Left ventricle myocardium superior (tissue), 1 donor: ENCODE data around the gene PAIP1. TPM values are rescaled to one million over a fixed set of nuclear protein-coding genes. Genes with fewer than 3 reads are reported as not detected.
"Not testable (repeated sequence)": the region's sequence is repeated elsewhere in the genome, so short reads cannot be mapped to it uniquely, and the experiment has no call there.

Experiments used
- ATAC-seq: fragments of 200-7000 bp; cut with Tn5 transposase; one replicate; pipeline ENCODE4 v1.9.1; 2020; ENCODE audit warnings: mild to moderate bottlenecking, moderate library complexity
- DNase-seq: peaks from one replicate; pipeline ENCODE4 v3.0.0-alpha.2; 2020
- intact Hi-C: fragments of 100-400 bp; cut with micrococcal nuclease; formaldehyde crosslinking; loops from one replicate; pipeline ENCODE4 v1.11.0; 2022
- total RNA-seq: library from RNA; stranded (reverse); fragmentation: NEBNext Ultra II Directional; extraction: Animal tissue kit (Norgen Biotek cat#: 25700); gene quantifications from one replicate; pipeline ENCODE4 v1.2.1, GENCODE V29; 2021
- donor health status: DM: no; HTN: yes; CAD: no; lungs with severe emphysema.

PAIP1 gene
- total RNA-seq, 1 donor from 2014 or later = 124 TPM

DNA sequence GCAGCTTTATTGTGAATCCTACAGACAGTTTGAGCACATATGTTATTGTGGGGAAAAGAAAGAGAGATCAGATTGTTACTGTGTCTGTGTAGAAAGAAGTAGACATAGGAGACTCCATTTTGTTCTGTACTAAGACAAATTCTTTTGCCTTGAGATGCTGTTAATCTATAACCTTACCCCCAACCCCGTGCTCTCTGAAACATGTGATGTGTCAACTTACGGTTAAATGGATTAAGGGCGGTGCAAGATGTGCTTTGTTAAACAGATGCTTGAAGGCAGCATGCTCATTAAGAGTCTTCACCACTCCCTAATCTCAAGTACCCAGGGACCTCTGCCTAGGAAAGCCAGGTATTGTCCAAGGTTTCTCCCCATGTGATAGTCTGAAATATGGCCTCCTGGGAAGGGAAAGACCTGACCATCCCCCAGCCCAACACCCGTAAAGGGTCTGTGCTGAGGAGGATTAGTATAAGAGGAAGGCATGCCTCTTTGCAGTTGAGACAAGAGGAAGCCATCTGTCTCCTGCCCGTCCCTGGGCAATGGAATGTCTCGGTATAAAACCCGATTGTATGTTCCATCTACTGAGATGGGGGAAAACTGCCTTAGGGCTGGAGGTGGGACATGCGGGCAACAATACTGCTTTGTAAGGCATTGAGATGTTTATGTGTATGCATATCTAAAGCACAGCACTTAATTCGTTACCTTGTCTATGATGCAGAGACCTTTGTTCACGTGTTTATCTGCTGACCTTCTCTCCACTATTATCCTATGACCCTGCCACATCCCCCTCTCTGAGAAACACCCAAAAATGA is 23.7 kb upstream of the PAIP1 start:
- DNase-seq, ATAC-seq, intact Hi-C loops: not testable (repeated sequence)

DNA sequence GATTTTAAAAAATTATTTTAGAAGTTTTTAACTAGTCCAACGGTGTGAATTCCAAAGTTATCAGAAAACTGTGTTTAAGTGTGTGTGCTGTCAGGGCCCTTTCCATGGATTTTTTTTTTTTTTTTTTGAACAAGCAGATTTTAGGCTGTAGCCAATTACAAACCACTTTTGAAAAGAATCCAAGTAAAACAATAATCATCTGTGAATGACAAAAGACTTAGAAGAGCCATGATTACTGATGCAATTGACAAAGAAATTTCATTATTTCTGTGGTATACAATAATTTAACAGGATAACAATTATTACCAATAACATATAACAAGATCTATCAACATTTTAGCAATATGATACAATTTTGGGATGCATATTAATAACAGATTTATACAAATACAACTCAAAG is 16.2 kb upstream of the PAIP1 start:
- ATAC-seq (no peak), DNase-seq (no peak)
- intact Hi-C loops = no loop called here

DNA sequence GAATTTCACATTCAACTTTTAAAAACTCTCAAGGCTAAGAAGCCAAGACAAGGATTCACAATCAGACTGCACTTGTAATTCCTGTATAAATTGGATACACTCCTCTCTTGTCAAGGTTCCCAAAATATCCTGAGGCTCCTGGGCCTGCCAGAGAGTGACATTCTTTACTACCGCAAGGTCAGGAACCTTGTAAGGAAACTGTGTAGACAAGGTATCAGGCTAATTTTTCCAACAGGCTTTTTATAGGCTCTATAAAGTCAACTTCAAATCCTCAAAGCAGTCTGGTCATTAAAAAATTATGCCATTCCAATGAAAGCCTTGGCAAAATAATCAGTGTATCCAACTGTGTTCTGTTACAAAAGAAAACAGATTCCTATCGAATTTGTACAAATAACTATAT is 15.5 kb upstream of the PAIP1 start:
- intact Hi-C loops = no loop called here
- ATAC-seq = peak; percentile 82
- no peak for DNase-seq

DNA sequence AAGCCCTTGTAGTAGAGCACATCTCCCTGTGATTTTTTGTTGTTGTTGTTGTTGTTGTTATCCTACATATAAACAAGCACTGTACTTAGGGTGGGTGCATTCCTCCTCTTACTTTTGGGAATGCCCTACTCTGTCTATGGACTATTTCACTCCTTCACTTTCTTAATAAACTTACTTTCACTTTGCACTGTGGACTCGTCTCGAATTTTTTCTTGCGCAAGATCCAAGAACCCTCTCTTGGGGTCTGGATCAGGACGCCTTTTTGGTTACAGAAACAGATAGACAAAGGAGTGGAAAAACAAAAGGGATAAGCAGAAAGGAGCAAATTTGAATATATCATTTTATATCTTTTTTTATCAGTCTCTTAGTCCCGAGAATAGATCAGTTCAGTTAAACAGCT is 14.4 kb upstream of the PAIP1 start:
- ATAC-seq (peak; percentile 63), DNase-seq (no peak)
- intact Hi-C loops = no loop called here

GRCh38 chr5:43570450-43571158 is 13.7 kb upstream of the PAIP1 start:
- intact Hi-C loops = no loop called here
- DNase-seq (no peak), ATAC-seq (no peak)

GRCh38 chr5:43569236-43569746 is 12.4 kb upstream of the PAIP1 start:
- DNase-seq (no peak), ATAC-seq (no peak)
- intact Hi-C loops = no loop called here

DNA sequence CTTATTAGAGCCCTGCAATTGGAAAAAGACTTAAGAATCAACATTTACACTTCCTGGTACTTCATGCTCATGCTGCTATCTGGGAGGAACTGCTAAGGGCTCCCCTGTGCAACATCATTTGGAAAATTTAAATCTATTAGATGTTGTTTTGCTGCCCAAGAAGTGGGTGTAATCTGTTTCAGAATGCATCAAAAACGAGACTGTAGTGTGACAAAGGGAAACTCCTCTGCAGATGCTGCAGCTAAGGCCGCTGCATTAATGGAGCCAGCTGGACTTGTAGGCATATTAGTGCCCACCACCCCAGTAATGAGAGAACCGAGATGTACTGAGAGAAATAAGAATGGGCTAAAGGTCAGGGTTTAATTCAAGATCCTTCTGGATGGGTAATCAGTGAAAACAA is 11.1 kb upstream of the PAIP1 start:
- no peak for DNase-seq
- no peak for ATAC-seq
- intact Hi-C loops = no loop called here

DNA sequence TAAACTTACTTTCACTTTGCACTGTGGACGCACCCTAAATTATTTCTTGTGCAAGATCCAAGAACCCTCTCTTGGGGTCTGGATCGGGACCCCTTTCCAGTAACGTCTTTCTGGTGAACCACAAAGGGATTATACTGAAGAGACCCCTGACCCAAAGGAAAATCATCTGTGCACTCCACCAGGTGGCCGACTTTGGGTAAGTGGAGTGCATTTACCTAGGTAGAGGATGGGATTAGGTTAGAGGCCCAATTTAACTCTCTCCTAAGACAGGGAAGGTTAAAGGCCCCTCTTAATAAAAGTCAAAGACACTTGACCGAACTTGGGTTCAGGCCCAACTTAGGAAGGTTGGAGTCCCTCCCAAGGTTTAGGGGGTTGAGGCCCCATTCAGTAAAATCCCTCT is 8.2 kb upstream of the PAIP1 start:
- ATAC-seq (no peak), DNase-seq (no peak)
- intact Hi-C loops = no loop called here

DNA sequence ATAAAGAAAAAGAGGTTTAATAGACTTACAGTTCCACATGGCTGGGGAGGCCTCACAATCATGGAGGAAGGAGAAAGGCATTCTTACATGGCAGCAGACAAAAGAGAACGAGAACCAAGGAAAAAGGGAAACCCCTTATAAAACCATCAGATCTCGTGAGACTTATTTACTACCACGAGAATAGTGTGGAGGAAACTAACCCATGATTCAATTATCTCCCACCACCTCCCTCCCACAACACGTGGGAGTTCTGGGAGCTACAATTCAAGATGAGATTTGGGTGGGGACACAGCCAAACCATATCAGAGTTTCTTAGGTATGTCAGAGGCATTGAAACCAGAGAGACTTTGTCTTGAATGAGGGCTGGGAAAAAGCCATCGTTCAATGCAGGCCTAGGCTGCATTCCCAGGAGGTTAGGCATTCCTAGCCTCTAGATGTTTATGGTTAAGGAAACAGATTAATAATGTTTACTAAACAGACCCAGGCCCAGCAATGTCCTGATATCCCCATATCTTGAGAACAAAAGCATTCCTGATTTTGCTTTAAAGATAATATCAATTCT is 7.5 kb upstream of the PAIP1 start:
- DNase-seq (no peak), ATAC-seq (no peak)
- intact Hi-C loops = no loop called here

GRCh38 chr5:43563321-43563720 is 6.4 kb upstream of the PAIP1 start:
- ATAC-seq (peak; percentile 43), DNase-seq (no peak)
- intact Hi-C loops = no loop called here

GRCh38 chr5:43561356-43561755 is 4.5 kb upstream of the PAIP1 start:
- no peak for DNase-seq
- ATAC-seq = no peak
- intact Hi-C loops = no loop called here

GRCh38 chr5:43560128-43560527 is 3.3 kb upstream of the PAIP1 start:
- DNase-seq (no peak), ATAC-seq (no peak)
- intact Hi-C loops = no loop called here

GRCh38 chr5:43556607-43556856 is 345 bp downstream of the PAIP1 start:
- intact Hi-C loops, DNase-seq: not testable (repeated sequence)
- ATAC-seq = peak; percentile 94

DNA sequence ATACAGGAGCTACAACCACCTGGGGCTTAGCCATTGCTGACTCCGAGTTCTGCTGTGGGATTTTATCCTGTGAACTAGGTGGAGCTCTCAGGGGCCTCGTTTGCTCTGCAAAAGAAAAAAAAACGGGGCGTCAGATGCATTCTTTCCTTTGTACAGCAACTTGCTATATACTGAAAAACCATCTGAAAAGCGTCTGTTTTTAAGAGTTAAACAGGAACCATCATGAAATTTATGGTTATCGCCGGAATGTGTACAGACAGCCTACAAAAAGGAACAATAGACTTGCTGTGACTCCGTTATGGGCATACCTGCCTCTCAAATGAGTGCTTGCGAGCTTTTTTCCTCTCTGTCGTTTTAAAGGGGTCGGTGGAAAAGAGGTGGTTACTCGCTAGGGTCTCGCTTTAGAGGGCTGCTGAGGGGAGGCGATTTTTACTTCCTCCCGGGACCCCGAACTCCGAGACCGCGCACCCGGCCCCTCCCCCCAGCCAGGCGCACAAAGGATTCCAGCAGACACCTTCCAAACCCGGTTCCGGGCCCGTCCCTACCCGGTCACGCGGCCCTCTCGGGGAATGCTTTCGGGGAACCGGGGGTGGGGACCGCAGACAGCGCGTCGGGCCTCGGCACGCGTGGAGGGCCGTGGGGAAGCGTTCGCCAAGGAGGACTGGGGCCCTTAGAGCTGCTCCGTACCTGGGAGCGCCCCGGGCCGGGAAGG is 826 bp downstream of the PAIP1 start:
- DNase-seq = peak; percentile 76
- intact Hi-C loops = no loop called here
- peak; percentile 62 for ATAC-seq

GRCh38 chr5:43554497-43554896 is 2.4 kb downstream of the PAIP1 start:
- ATAC-seq = no peak
- intact Hi-C loops = no loop called here
- DNase-seq = no peak

DNA sequence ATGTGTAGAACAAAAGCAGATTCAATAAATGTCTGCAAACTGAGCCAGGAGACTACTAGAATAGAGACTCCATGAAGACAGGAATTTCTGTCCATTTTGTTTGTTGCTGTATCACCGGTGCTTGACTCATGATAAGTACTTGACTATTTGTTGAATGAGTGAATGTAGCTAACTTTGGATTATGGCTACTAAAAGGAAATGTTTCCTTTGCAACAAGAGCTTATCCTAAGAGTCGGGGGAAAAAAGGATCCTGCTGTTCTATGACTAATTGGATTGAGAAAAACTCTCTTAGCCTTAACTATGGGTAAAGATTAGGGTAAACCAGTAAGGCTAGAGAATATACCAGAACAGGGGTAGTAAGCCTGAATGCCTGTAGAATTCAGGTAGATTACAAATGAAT is 3.5 kb downstream of the PAIP1 start:
- ATAC-seq (no peak), DNase-seq (no peak)
- intact Hi-C loops = no loop called here

DNA sequence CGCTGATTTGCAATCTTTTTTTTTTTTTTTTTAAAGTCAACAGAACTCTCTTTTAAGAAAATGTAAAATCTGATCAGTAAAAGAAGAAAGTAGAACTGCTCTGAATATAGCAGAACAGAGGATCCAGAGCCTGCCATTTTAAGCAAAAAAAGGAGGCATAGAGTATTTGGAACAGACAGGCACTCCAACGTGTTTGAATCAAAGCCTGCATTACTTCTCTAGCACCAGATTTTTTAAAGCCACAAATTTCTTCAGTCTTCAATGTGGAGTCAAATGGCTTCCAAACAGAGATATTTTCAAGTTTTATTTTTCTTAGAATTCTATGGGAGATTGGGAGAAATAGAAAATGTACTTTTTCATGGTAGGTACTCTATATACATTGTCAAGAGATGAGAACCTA is 5.1 kb downstream of the PAIP1 start:
- no peak for ATAC-seq
- intact Hi-C loops = no loop called here

GRCh38 chr5:43549272-43549671 is 7.6 kb downstream of the PAIP1 start:
- DNase-seq, ATAC-seq, intact Hi-C loops: not testable (repeated sequence)

More for the DNA sequence above, 5.1 kb downstream of the PAIP1 start:
- no peak for DNase-seq

GRCh38 chr5:43548358-43548757 is 8.5 kb downstream of the PAIP1 start:
- intact Hi-C loops = no loop called here
- no peak for DNase-seq
- peak; percentile 60 for ATAC-seq

DNA sequence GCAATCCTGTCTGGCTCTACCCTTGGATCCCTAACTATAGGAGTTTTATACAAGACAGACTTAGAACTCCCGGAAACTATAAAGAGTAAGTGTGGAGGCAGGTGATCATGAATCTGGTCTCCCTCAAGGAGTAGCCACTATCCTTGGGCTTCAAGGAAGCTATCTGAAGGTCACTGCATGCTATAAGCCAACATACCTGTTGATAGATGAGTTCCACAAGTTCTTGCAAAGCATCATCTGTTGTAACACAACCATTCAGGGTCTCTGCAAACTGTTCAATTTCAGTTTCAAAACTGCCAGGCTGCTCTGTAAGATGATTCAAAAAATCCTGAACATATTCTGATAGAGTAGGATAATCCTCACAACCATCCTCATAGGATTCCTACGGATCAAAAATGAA is 9.3 kb downstream of the PAIP1 start:
- no peak for ATAC-seq
- DNase-seq = no peak
- intact Hi-C loops = no loop called here
